Cardiac atrium fibroblast (primary cell): Measurements from ENCODE around the gene REC114. TPM values are rescaled to one million over a fixed set of nuclear protein-coding genes. Genes with fewer than 3 reads are reported as not detected.

ENCODE experiments used
- total RNA-seq: library from RNA; depleted of rRNA; stranded (reverse); fragments of >200 nt; gene quantifications from 2 replicates; pipeline ENCODE4 v1.2.3, GENCODE V29; 2015

Gene REC114
- total RNA-seq: not detected in 2 replicates

GRCh38 chr15:73442968-73443367 lies at the start of gene REC114:
REC114 (plus strand) TSS chr15:73443164; CDS start chr15:73443186, 22 bp downstream.

Other genes with a start within 250 kb of the REC114 start
- not detected in 2 replicates for gene HCN4, start 74.2 kb upstream of the REC114 start, total RNA-seq
- 114 and 119 TPM in 2 replicates for gene NPTN, start 190.2 kb downstream of the REC114 start, total RNA-seq
- 94.4 and 150 TPM in 2 replicates for gene CD276, start 241.2 kb downstream of the REC114 start, total RNA-seq